PC-3 (cell line): ENCODE measurements around the gene ZNF648. TPM values are rescaled to one million over a fixed set of nuclear protein-coding genes. Genes with fewer than 3 reads are reported as not detected.
"Not testable (repeated sequence)": the region's sequence is repeated elsewhere in the genome, so short reads cannot be mapped to it uniquely, and the experiment has no call there.

Source experiments
- ATAC-seq: fragments of 200-7000 bp; cut with Tn5 transposase; 2 replicates; pipeline ENCODE4 v1.9.1; 2020; ENCODE audit warnings: mild to moderate bottlenecking, moderate library complexity
- BruUV-seq: library from RNA; stranded (reverse); fragments of 400-500 nt; replicated peaks from 2 replicates; lab custom pipeline; 2021; lab: Mats Ljungman, UMichigan
- CTCF ChIA-PET: fragments of 300-600 bp; sonication (Branson Sonifier 250); formaldehyde crosslinking; loops from one replicate; lab custom pipeline; 2022; ENCODE audit warnings: antibody characterized with exemption; lab: Charles Lee
- POLR2A ChIA-PET: fragments of 300-600 bp; sonication (Branson Sonifier 250); formaldehyde crosslinking; loops from one replicate; lab custom pipeline; 2022; ENCODE audit warnings: antibody characterized with exemption; ENCODE audit not compliant: unreplicated experiment; lab: Charles Lee
- DNase-seq: peaks from one replicate; pipeline ENCODE4 v3.0.0-alpha.2; 2015
- H2AFZ ChIP-seq: fragments of 300-600 bp; sonication (generic); 2 replicates; pipeline ENCODE4 v1.6.0; 2016; ENCODE audit warnings: antibody characterized with exemption, low read length
- H3F3A ChIP-seq: fragments of 300-600 bp; sonication (generic); one replicate; pipeline ENCODE4 v1.6.0; 2017; ENCODE audit warnings: antibody characterized with exemption, low read length, control low read depth, mild to moderate bottlenecking; ENCODE audit not compliant: unreplicated experiment
- H3K27ac ChIP-seq: fragments of 300-600 bp; sonication (generic); 2 replicates; pipeline ENCODE4 v1.5.1; 2016; ENCODE audit warnings: mild to moderate bottlenecking, low read length
- H3K27me3 ChIP-seq: fragments of 300-600 bp; sonication (generic); 2 replicates; pipeline ENCODE4 v1.6.1; 2016; ENCODE audit warnings: low read length, mixed read lengths
- H3K36me3 ChIP-seq: fragments of 300-600 bp; sonication (generic); 2 replicates; pipeline ENCODE4 v1.6.1; 2016; ENCODE audit warnings: low read depth, mixed run types, low read length, mixed read lengths
- H3K4me1 ChIP-seq: fragments of 300-600 bp; sonication (generic); 2 replicates; pipeline ENCODE4 v1.5.1; 2016; ENCODE audit warnings: low read length; ENCODE audit not compliant: insufficient read depth
- H3K4me2 ChIP-seq: fragments of 300-600 bp; sonication (generic); 2 replicates; pipeline ENCODE4 v1.6.0; 2016; ENCODE audit warnings: low read length
- H3K4me3 ChIP-seq: fragments of 300-600 bp; sonication (generic); 2 replicates; pipeline ENCODE4 v1.5.1; 2016; ENCODE audit warnings: mild to moderate bottlenecking, low read length, mixed read lengths
- H3K79me2 ChIP-seq: fragments of 300-600 bp; sonication (generic); 2 replicates; pipeline ENCODE4 v1.6.1; 2017; ENCODE audit warnings: low read length, mixed read lengths
- H3K9ac ChIP-seq: fragments of 300-600 bp; sonication (generic); 2 replicates; pipeline ENCODE4 v1.6.0; 2016; ENCODE audit warnings: mild to moderate bottlenecking, low read length
- H3K9me2 ChIP-seq: fragments of 300-600 bp; sonication (generic); replicated peaks from 2 replicates; pipeline ENCODE4 v1.6.1; 2016; ENCODE audit warnings: mixed run types, low read length, mixed read lengths
- H3K9me3 ChIP-seq: fragments of 300-600 bp; sonication (generic); 2 replicates; pipeline ENCODE4 v1.6.1; 2016; ENCODE audit warnings: low read length, mixed read lengths
- H4K20me1 ChIP-seq: fragments of 300-600 bp; sonication (generic); 2 replicates; pipeline ENCODE4 v1.6.1; 2016; ENCODE audit warnings: low read length, mixed read lengths
- CTCF ChIP-seq: fragments of 300-600 bp; sonication (generic); conservative IDR thresholded peaks from 2 replicates; pipeline ENCODE4 v1.5.1; 2017; ENCODE audit warnings: antibody characterized with exemption, low read depth, mild to moderate bottlenecking, low read length
- EZH2 ChIP-seq: fragments of 300-600 bp; sonication (generic); IDR thresholded peaks from one replicate; pipeline ENCODE4 v1.6.1; 2017; ENCODE audit warnings: antibody characterized with exemption, mild to moderate bottlenecking, low read length; ENCODE audit not compliant: unreplicated experiment
- EZH2phosphoT487 ChIP-seq: fragments of 300-600 bp; sonication (generic); IDR thresholded peaks from 2 replicates; pipeline ENCODE4 v1.6.1; 2018; ENCODE audit warnings: mild to moderate bottlenecking, antibody characterized with exemption, low read length, borderline replicate concordance
- intact Hi-C: fragments of 100-400 bp; cut with micrococcal nuclease; formaldehyde crosslinking; loops from 2 replicates; pipeline ENCODE4 v1.9.0; 2023
- total RNA-seq: library from RNA; depleted of rRNA; stranded (reverse); fragments of >200 nt; gene quantifications from 2 replicates; pipeline ENCODE4 v1.2.3, GENCODE V29; 2014

ZNF648 gene
- total RNA-seq, 1 experiment from 2014 or later = not detected

GRCh38 chr1:182015360-182015759 is 46.2 kb downstream of the ZNF648 start:
- Histone ChIP-seq H3K79me2 (no peaks in the 10 kb centered on the region), H3K9ac (no peak overlapping the region), H3K9me2 (no peaks in the 10 kb centered on the region), H3K9me3 (no peaks in the 10 kb centered on the region), H4K20me1 (no peaks in the 10 kb centered on the region), H2AFZ (no peak overlapping the region), H3K4me2 (no peak overlapping the region), H3K27ac (no peak overlapping the region), H3K27me3 (no peaks in the 10 kb centered on the region), H3K4me1 (no peaks in the 10 kb centered on the region), H3K36me3 (no peaks in the 10 kb centered on the region), H3F3A (no peaks in the 10 kb centered on the region), H3K4me3 (no peak overlapping the region)
- no peak for ATAC-seq
- CTCF ChIA-PET = no interaction called here
- no TSS peak for BruUV-seq
- TF ChIP-seq EZH2 = no peak
- no peak for TF ChIP-seq EZH2phosphoT487
- peak; percentile 34 for TF ChIP-seq CTCF
- no peak for DNase-seq
- POLR2A ChIA-PET = no interaction called here
- intact Hi-C loops = no loop called here

- H3K9ac ChIP-seq, H3K9me3 ChIP-seq, H4K20me1 ChIP-seq, H3K79me2 ChIP-seq, H3F3A ChIP-seq, DNase-seq, H3K27me3 ChIP-seq, H3K4me3 ChIP-seq, H3K4me1 ChIP-seq, BruUV-seq, H3K27ac ChIP-seq, H3K36me3 ChIP-seq, intact Hi-C loops, H3K9me2 ChIP-seq, H2AFZ ChIP-seq, ATAC-seq, POLR2A ChIA-PET, H3K4me2 ChIP-seq, CTCF ChIA-PET: not testable (repeated sequence)
Measured at GRCh38 chr1:182010800-182011370, 50.6 kb downstream of the ZNF648 start.

GRCh38 chr1:182005398-182005797 is 56.1 kb downstream of the ZNF648 start:
- H3K4me2 ChIP-seq, H3K4me1 ChIP-seq, ATAC-seq, intact Hi-C loops, H4K20me1 ChIP-seq, BruUV-seq, H3K27me3 ChIP-seq, DNase-seq, H3K79me2 ChIP-seq, H3K36me3 ChIP-seq, CTCF ChIA-PET, H3K27ac ChIP-seq, H3F3A ChIP-seq, H3K9me3 ChIP-seq, POLR2A ChIA-PET, H3K9me2 ChIP-seq, H3K9ac ChIP-seq, H3K4me3 ChIP-seq, H2AFZ ChIP-seq: not testable (repeated sequence)

- Histone ChIP-seq H3K27ac (no peak overlapping the region), H3K79me2 (no peaks in the 10 kb centered on the region), H3K4me2 (no peak overlapping the region), H3K27me3 (peaks cover 9% of the 10 kb centered on the region), H3F3A (no peaks in the 10 kb centered on the region), H3K9ac (no peak overlapping the region), H3K36me3 (no peaks in the 10 kb centered on the region), H3K4me1 (no peaks in the 10 kb centered on the region), H3K4me3 (no peak overlapping the region), H2AFZ (no peak overlapping the region), H4K20me1 (no peaks in the 10 kb centered on the region), H3K9me3 (no peaks in the 10 kb centered on the region), H3K9me2 (no peaks in the 10 kb centered on the region)
- no peak for DNase-seq
- ATAC-seq = no peak
- TF ChIP-seq EZH2 (no peak), CTCF (no peak), EZH2phosphoT487 (no peak)
- no TSS peak for BruUV-seq
- ChIA-PET CTCF (no interaction called here), POLR2A (no interaction called here)
- intact Hi-C loops = no loop called here
Measured at GRCh38 chr1:182004601-182005000, 56.9 kb downstream of the ZNF648 start.
